H9 (cell line): ENCODE measurements around the gene GCN1. TPM values are rescaled to one million over a fixed set of nuclear protein-coding genes. Genes with fewer than 3 reads are reported as not detected.

ENCODE experiments used
- DNase-seq: peaks from one replicate; pipeline ENCODE4 v3.0.0-alpha.2; 2017
- H2AFZ ChIP-seq: one replicate; pipeline ENCODE4 v1.6.1; 2013; ENCODE audit warnings: mild to moderate bottlenecking, low read length, control low read depth, moderate library complexity
- H2AK5ac ChIP-seq: 2 replicates; pipeline ENCODE4 v1.6.1; 2013; ENCODE audit warnings: low read length, control low read depth, mixed read lengths; ENCODE audit not compliant: insufficient read length
- H2BK120ac ChIP-seq: one replicate; pipeline ENCODE4 v1.6.1; 2013; ENCODE audit warnings: low read depth, mild to moderate bottlenecking, low read length, control low read depth, inconsistent platforms; ENCODE audit not compliant: poor library complexity, severe bottlenecking
- H2BK12ac ChIP-seq: 2 replicates; pipeline ENCODE4 v1.6.1; 2013; ENCODE audit warnings: low read length, control low read depth, mixed read lengths, low read depth; ENCODE audit not compliant: insufficient read length
- H2BK15ac ChIP-seq: 2 replicates; pipeline ENCODE4 v1.6.1; 2013; ENCODE audit warnings: low read depth, low read length, control low read depth
- H2BK20ac ChIP-seq: one replicate; pipeline ENCODE4 v1.6.1; 2013; ENCODE audit warnings: low read depth, mild to moderate bottlenecking, low read length, control low read depth, inconsistent platforms; ENCODE audit not compliant: poor library complexity, severe bottlenecking
- H2BK5ac ChIP-seq: 2 replicates; pipeline ENCODE4 v1.6.1; 2013; ENCODE audit warnings: low read length, control low read depth, mixed read lengths; ENCODE audit not compliant: insufficient read length
- H3K14ac ChIP-seq: 2 replicates; pipeline ENCODE4 v1.6.1; 2013; ENCODE audit warnings: low read length, control low read depth; ENCODE audit not compliant: insufficient read depth
- H3K18ac ChIP-seq: 2 replicates; pipeline ENCODE4 v1.6.1; 2013; ENCODE audit warnings: low read depth, mild to moderate bottlenecking, mixed read lengths, low read length, control low read depth; ENCODE audit not compliant: insufficient read length
- H3K23ac ChIP-seq: 2 replicates; pipeline ENCODE4 v1.6.1; 2013; ENCODE audit warnings: low read length, control low read depth, mixed read lengths, low read depth; ENCODE audit not compliant: insufficient read length
- H3K23me2 ChIP-seq: 2 replicates; pipeline ENCODE4 v1.6.1; 2013; ENCODE audit warnings: low read depth, mild to moderate bottlenecking, mixed read lengths, low read length, control low read depth; ENCODE audit not compliant: insufficient read length, poor library complexity, severe bottlenecking
- H3K27ac ChIP-seq: 2 replicates; pipeline ENCODE4 v1.5.1; 2013; ENCODE audit warnings: low read length, control low read depth, mixed read lengths, low read depth; ENCODE audit not compliant: insufficient read length
- H3K27me3 ChIP-seq: 2 replicates; pipeline ENCODE4 v1.6.1; 2013; ENCODE audit warnings: low read length, control low read depth, inconsistent platforms; ENCODE audit not compliant: insufficient read depth
- H3K4ac ChIP-seq: 2 replicates; pipeline ENCODE4 v1.6.1; 2013; ENCODE audit warnings: low read depth, mild to moderate bottlenecking, control low read depth, inconsistent platforms, low read length, moderate library complexity
- H3K4me1 ChIP-seq: 2 replicates; pipeline ENCODE4 v1.6.1; 2013; ENCODE audit warnings: low read length, control low read depth, inconsistent platforms; ENCODE audit not compliant: insufficient read depth
- H3K4me2 ChIP-seq: 2 replicates; pipeline ENCODE4 v1.6.1; 2013; ENCODE audit warnings: low read length, control low read depth, mixed read lengths; ENCODE audit not compliant: insufficient read length, insufficient read depth
- H3K56ac ChIP-seq: 2 replicates; pipeline ENCODE4 v1.6.1; 2013; ENCODE audit warnings: low read depth, mild to moderate bottlenecking, mixed read lengths, low read length, control low read depth; ENCODE audit not compliant: insufficient read length
- H3K79me1 ChIP-seq: 2 replicates; pipeline ENCODE4 v1.6.1; 2013; ENCODE audit warnings: low read depth, mild to moderate bottlenecking, moderate library complexity, low read length, control low read depth, inconsistent platforms; ENCODE audit not compliant: insufficient read depth, poor library complexity, severe bottlenecking
- H3K79me2 ChIP-seq: 2 replicates; pipeline ENCODE4 v1.6.1; 2013; ENCODE audit warnings: low read length, control low read depth, inconsistent platforms; ENCODE audit not compliant: insufficient read depth
- H3K9ac ChIP-seq: 2 replicates; pipeline ENCODE4 v1.6.1; 2013; ENCODE audit warnings: low read length, control low read depth, mixed read lengths; ENCODE audit not compliant: insufficient read length; ENCODE audit errors: extremely low read depth
- H3K9me3 ChIP-seq: one replicate; pipeline ENCODE4 v1.6.1; 2013; ENCODE audit warnings: low read depth, low read length, inconsistent platforms; ENCODE audit not compliant: control insufficient read depth
- H3T11ph ChIP-seq: one replicate; pipeline ENCODE4 v1.6.1; 2013; ENCODE audit warnings: mild to moderate bottlenecking, low read length, control low read depth, inconsistent platforms
- H4K20me1 ChIP-seq: one replicate; pipeline ENCODE4 v1.6.1; 2013; ENCODE audit not compliant: control insufficient read depth, insufficient read length, insufficient read depth
- H4K5ac ChIP-seq: 2 replicates; pipeline ENCODE4 v1.6.1; 2013; ENCODE audit warnings: low read depth, mild to moderate bottlenecking, mixed read lengths, low read length, control low read depth; ENCODE audit not compliant: insufficient read length
- H4K8ac ChIP-seq: replicated peaks from 2 replicates; pipeline ENCODE4 v1.6.1; 2013; ENCODE audit warnings: low read length, control low read depth, mixed read lengths, low read depth; ENCODE audit not compliant: insufficient read length
- H4K91ac ChIP-seq: 2 replicates; pipeline ENCODE4 v1.6.1; 2013; ENCODE audit warnings: low read depth, mild to moderate bottlenecking, moderate library complexity, mixed read lengths, low read length, control low read depth; ENCODE audit not compliant: insufficient read length
- H3K27ac Mint-ChIP-seq, 3 experiments: 2 replicates in 2 of 3; 3 replicates in 1 of 3; pipeline ENCODE4 v1.8.0; 2020 to 2021; ENCODE audit warnings: mixed read lengths in 3 of 3, mild to moderate bottlenecking in 1 of 3, moderate library complexity in 1 of 3
- H3K27me3 Mint-ChIP-seq: 2 replicates; pipeline ENCODE4 v1.8.0; 2021; ENCODE audit warnings: low read depth, mild to moderate bottlenecking, moderate library complexity, mixed read lengths
- H3K36me3 Mint-ChIP-seq, 3 experiments: 2 replicates in 2 of 3; 3 replicates in 1 of 3; pipeline ENCODE4 v1.8.0; 2020 to 2021; ENCODE audit warnings: low read depth in 3 of 3, mixed read lengths in 3 of 3; ENCODE audit not compliant: insufficient read depth in 1 of 3
- H3K4me1 Mint-ChIP-seq, 2 experiments: 2 replicates each; pipeline ENCODE4 v1.8.0; 2020; ENCODE audit warnings: mixed read lengths in 2 of 2
- H3K4me3 Mint-ChIP-seq, 2 experiments: 2 replicates in 1 of 2; 3 replicates in 1 of 2; pipeline ENCODE4 v1.8.0; 2020 to 2021; ENCODE audit warnings: mild to moderate bottlenecking in 2 of 2, mixed read lengths in 2 of 2, moderate library complexity in 1 of 2
- H3K9me3 Mint-ChIP-seq, 2 experiments: 2 replicates in 1 of 2; 3 replicates in 1 of 2; pipeline ENCODE4 v1.8.0; 2020; ENCODE audit warnings: mild to moderate bottlenecking in 2 of 2, mixed read lengths in 2 of 2, moderate library complexity in 1 of 2
- WGBS: extraction: QIAGEN DNeasy Blood & Tissue Kit; methylation state at CpG from one replicate; pipeline ENCODE4 v1.1.7; 2013; ENCODE audit warnings: missing lambda C conversion rate, low lambda C conversion rate, mixed read lengths; ENCODE audit not compliant: insufficient read length; ENCODE audit errors: extremely low coverage; 5-methylcytosine and 5-hydroxymethylcytosine counted together
- total RNA-seq: library from RNA; stranded (reverse); gene quantifications from 2 replicates; pipeline ENCODE4 v1.2.1, GENCODE V29; 2021
- TF ChIP-seq, protein P1 (sequence below): fragments of 200-600 bp; sonication (generic); conservative IDR thresholded peaks from 3 replicates; pipeline ENCODE4 v1.8.0; 2021; ENCODE audit warnings: antibody characterized with exemption, mild to moderate bottlenecking

GCN1 gene
- total RNA-seq, 1 experiment from 2014 or later: 137 TPM

DNA sequence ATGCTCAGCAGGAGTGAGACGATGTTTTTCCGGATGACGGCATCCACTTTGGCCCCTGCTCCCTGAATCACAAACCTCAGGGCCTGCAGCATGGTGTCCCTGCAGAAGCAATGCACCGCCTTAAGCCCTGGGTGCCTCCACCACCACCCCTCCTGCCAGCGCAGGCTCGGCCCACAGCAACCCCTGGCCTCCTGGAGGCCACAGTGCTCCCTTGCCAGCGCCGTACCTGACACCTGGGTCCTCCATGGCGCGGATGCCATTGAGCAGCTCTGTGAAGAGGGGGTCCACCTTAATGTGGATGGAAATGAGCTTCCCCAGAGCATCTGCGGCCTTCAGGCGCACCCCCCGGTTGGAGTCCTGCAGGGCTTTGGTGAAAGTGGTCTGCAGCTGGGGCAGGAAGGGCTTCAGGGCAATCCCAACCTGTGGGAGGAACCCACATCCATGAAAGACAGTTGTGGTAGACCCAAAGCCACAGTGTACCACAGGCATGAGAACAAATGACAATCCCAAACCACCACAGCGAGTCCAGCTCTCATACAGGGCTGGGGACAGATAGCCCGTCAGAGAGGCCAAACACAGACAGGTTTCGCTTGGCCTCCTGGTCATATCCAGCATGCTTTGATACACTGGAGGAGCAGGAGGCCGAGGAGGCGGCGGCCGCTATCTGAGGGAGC lies 60.1 kb downstream of the GCN1 start:
- no peak overlapping the region for H2BK20ac ChIP-seq
- no peak overlapping the region for H3K4me3 Mint-ChIP-seq
- H3K27ac Mint-ChIP-seq: 0 out of 7 replicates have a peak overlapping the region, but pooled peaks of 1 of the 3 experiments have one; percentile 57
- H3K23ac ChIP-seq: no peak overlapping the region
- H3K4me2 ChIP-seq: no peak overlapping the region
- TF ChIP-seq, protein P1, sequence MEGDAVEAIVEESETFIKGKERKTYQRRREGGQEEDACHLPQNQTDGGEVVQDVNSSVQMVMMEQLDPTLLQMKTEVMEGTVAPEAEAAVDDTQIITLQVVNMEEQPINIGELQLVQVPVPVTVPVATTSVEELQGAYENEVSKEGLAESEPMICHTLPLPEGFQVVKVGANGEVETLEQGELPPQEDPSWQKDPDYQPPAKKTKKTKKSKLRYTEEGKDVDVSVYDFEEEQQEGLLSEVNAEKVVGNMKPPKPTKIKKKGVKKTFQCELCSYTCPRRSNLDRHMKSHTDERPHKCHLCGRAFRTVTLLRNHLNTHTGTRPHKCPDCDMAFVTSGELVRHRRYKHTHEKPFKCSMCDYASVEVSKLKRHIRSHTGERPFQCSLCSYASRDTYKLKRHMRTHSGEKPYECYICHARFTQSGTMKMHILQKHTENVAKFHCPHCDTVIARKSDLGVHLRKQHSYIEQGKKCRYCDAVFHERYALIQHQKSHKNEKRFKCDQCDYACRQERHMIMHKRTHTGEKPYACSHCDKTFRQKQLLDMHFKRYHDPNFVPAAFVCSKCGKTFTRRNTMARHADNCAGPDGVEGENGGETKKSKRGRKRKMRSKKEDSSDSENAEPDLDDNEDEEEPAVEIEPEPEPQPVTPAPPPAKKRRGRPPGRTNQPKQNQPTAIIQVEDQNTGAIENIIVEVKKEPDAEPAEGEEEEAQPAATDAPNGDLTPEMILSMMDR: no peak
- no peak overlapping the region for H3K27ac ChIP-seq
- no peak overlapping the region for H2AFZ ChIP-seq
- no peak overlapping the region for H2BK15ac ChIP-seq
- H3K9ac ChIP-seq: no peak overlapping the region
- H3K4me1 ChIP-seq: no peaks in the 10 kb centered on the region
- H4K91ac ChIP-seq: no peak overlapping the region
- H3K9me3 Mint-ChIP-seq: no peaks in the 10 kb centered on the region
- H2BK120ac ChIP-seq: no peak overlapping the region
- no peaks in the 10 kb centered on the region for H3K4me1 Mint-ChIP-seq
- no peak overlapping the region for H3T11ph ChIP-seq
- no peak overlapping the region for H3K14ac ChIP-seq
- H3K23me2 ChIP-seq: no peaks in the 10 kb centered on the region
- H3K27me3 ChIP-seq: no peaks in the 10 kb centered on the region
- H2AK5ac ChIP-seq: no peak overlapping the region
- no peaks in the 10 kb centered on the region for H3K79me1 ChIP-seq
- WGBS: no CpG with 5 or more reads among the region's 20 CpGs
- no peak overlapping the region for H2BK5ac ChIP-seq
- no peaks in the 10 kb centered on the region for H3K9me3 ChIP-seq
- H3K4ac ChIP-seq: no peak overlapping the region
- H3K36me3 Mint-ChIP-seq: peaks cover 57 to 97% (median 94%) of the 10 kb centered on the region in 3 experiments; a peak in 6 of 7 replicates
- no peak overlapping the region for H3K56ac ChIP-seq
- no peaks in the 10 kb centered on the region for H3K27me3 Mint-ChIP-seq
- no peak overlapping the region for H3K18ac ChIP-seq
- no peaks in the 10 kb centered on the region for H3K79me2 ChIP-seq
- no peak overlapping the region for H4K5ac ChIP-seq
- H2BK12ac ChIP-seq: no peak overlapping the region
- DNase-seq: no peak
- no peak overlapping the region for H4K8ac ChIP-seq
- H4K20me1 ChIP-seq: no peaks in the 10 kb centered on the region
